NOMO-1 treated with dmso at 0.1 percent for 144 hours (cell line): ENCODE data around the gene DOK6.
"Not testable (repeated sequence)": the region's sequence is repeated elsewhere in the genome, so short reads cannot be mapped to it uniquely, and the experiment has no call there.

ENCODE experiments used
- DNase-seq: peaks from one replicate; lab custom pipeline; 2025; ENCODE audit not compliant: unreplicated experiment; lab: John Stamatoyannopoulos, UW

DOK6 gene

DNA sequence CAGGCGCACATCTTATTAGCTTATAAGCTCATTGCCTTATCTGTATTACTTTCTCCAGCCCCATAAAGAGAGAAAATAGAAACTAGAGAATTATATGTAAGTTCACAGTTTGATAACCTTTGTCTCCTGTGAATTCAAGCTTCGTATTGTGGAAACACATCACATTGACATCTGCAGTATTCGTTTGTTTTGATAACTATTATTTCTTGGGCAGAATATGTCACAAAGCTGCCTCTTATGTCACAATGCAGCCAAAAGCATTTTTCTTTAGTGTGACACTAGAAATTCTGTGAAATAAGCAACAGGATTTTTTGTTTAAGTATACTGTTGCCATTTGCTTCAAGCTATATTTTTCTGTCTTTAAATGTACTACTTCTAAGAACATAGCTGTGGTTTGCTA is 221.5 kb downstream of the DOK6 start:
- no peak for DNase-seq

GRCh38 chr18:69622961-69623360 is 222.3 kb downstream of the DOK6 start:
- no peak for DNase-seq

GRCh38 chr18:69626171-69626570 is 225.5 kb downstream of the DOK6 start:
- DNase-seq: no peak

GRCh38 chr18:69626643-69627242 is 226.1 kb downstream of the DOK6 start:
- no peak for DNase-seq

DNA sequence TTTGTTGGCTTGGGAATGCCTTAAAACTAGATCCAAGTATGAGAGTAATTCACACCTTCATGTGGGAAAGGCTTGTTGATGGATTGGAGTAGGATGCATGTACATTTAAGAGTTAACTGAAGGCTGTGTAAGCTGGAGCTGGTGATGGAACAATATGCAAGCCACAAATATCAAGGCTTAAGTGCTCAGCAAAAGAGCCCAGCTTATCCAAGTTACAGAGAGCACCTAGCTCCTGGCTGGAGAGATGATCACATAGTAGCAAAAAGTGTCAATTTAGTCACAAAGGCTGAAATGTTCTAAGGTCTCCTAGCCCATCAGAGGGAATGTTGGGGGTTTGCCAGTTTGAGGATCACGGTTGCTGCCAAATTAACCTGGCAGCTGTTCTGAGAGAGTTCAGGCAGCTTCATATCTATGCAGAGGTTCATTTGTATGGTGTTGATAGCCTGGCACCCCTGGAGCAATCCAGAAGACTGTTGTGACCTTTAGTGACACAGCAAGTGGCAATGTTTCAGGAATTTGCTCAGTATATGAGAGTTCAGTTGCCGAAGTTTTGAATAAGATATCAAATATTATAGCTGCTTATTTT is 228.2 kb downstream of the DOK6 start:
- no peak for DNase-seq

DNA sequence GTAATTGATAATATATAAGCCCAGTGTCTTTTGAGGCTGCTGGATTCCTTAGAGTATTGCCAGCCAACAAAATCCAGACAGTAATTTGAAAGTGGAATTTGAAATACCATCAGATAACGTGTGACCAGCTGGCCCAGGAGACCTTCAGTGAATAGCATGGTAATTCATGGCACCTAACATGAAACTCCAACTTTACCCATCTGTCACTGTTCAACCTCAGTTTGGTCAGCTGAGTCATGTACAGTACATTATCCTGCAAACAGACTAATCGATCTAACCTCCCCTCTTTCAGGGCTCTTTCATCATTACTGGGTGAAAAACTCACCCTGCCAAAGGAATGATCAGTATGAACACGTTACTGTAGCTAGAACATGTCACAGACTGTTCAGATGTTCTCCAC is 230.6 kb downstream of the DOK6 start:
- no peak for DNase-seq

- DNase-seq: no peak
These were observed 234.8 kb downstream of the DOK6 start for GRCh38 chr18:69635482-69635881.

- no peak for DNase-seq
These were observed 236.0 kb downstream of the DOK6 start for GRCh38 chr18:69636529-69637301.

- no peak for DNase-seq
These were observed 237.4 kb downstream of the DOK6 start for GRCh38 chr18:69638056-69638455.

DNA sequence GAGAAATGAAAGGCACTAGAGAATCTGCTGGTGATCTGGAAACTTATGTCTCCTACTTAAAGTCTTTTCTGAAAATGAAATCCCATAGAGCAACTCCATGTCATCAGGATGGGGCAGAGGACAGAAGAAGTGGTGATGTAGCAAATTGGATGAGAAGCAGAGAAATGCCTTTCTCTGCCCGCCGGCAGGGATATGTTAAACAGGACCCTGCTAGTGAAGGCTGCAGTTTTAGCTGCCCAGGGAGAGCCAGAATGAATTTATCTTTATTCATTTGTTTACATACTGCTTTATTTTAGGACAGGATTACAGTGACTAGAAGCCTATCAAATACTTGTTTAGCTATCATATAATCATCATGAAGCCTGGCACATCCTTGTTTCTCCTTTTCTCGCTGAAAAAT is 247.0 kb downstream of the DOK6 start:
- no peak for DNase-seq

DNA sequence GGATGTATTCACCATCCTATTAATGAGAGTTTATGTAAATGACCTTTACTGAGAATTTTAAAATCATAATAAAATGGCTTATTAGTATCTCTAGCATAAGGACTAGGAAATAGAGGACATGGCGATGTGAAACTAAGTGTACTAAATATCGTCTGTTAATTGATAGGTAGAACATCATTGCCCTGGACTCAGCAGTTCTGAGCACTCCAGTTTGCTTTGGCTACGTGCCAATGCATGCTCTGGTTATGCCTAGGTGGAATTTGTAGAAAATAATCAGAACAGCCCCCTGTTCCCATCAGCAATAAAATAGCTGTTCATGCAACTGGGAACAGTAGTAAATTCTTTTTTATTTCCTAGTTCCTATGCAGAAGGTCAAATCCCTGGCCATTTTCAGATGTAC is 247.8 kb downstream of the DOK6 start:
- DNase-seq: no peak

DNA sequence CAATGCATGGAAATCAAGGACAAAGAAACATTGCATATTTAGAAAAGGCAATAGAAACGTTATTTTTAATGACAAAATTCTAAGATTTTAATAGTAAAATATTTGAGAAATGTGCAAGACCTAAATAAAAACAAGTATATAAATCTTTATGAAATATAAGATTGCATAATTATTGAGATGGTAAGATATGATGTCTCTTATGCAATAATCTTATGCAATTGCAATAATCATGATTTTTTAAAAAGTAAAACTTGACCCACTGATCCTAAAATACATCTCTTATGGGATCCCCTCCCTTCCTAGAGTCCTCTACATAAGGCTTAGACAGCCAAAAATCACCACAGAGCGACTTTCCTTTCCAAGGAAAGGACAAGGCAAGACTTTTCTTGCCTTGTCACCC is 249.0 kb downstream of the DOK6 start:
- DNase-seq: no peak

DNA sequence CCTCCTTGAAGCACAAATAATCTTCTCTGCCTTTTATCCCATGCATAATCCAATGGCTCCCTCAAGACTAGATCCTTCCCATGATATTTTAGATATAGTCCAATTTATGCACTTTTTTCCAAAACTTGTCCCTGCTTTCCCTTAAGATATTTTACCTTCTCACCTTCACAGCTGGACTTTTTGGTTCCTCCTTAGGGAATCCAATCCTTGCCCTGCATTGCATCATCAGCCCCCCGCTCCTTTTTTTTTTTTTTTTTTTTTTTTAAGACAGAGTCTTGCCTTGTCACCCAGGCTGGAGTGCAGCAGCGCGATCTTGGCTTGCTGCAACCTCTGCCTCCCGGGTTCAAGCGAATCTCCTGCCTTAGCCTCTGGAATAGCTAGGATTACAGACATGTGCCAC is 250.6 kb downstream of the DOK6 start:
- no peak for DNase-seq

DNA sequence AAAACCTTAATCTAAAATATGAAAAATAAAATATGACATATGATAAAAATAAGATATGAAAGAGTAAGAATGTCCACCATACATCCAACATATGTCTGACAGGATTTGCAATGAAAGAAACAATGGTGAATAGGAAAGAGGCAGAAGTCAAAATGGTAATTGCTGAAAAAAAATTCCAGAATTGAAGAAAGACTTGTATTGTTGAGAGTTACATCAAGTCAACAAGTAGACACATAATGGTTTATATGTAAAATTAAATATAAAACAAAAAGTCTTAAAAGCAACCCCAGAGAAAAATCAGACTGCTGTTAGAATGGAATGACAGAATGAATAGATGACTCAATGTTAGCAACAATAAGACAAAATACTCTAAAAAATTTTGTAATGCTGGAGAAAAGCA is 255.1 kb downstream of the DOK6 start:
- DNase-seq: no peak

DNA sequence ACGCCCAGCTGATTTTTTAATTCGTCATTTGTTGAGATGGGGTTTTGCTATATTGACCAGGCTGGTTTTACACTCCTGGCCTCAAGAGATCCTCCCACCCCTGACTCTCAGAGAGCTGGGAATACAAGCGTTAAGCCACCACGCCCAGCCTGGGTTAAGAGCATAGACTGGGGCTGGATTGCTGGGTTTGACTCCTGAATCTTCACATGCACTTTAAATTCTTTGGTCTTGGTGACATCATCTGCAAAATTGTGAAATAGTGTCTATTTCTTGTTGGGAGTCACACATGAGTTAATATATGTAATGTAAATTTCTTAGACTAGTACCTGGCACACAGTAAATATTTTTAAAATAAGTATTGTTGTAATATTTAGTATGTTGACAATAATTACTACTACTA is 257.4 kb downstream of the DOK6 start:
- no peak for DNase-seq

DNA sequence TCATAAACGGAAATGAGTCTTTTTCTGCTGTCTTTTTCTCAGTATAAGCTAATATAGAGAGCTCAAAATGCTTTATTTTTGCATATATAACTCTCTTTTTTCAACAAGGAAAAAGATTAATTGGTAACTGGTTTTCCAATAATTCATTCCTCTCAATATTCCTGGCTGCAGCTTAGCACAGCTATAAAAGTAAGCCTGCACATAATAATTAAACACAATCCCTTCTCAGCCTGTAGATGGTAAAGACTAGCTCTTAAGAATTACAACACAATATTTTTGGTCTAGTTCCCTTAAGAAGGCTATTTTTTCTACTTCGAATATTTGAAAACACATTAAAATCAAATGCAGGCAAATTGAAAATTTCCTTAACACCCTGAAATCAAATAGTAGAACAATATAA is 258.0 kb downstream of the DOK6 start:
- DNase-seq: no peak

- DNase-seq: no peak
These were observed 258.5 kb downstream of the DOK6 start for GRCh38 chr18:69659142-69659651.

DNA sequence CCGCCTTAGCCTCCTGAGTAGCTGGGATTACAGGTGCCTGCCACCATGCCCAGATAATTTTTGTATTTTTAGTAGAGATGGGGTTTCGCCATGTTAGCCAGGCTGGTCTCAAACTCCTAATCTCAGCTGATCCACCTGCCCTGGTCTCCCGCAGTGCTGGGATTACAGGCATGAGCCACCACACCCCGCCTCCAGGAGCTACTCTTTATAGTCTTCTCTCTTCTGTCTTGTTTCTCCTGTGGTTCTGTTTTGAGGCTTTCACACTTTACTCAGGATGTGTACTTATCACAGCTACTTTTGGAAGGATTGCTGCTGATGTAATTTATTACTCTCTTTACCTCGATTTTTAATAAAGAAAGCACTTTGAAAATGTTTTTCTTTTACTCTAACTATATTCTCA is 261.4 kb downstream of the DOK6 start:
- not testable (repeated sequence) for DNase-seq

DNA sequence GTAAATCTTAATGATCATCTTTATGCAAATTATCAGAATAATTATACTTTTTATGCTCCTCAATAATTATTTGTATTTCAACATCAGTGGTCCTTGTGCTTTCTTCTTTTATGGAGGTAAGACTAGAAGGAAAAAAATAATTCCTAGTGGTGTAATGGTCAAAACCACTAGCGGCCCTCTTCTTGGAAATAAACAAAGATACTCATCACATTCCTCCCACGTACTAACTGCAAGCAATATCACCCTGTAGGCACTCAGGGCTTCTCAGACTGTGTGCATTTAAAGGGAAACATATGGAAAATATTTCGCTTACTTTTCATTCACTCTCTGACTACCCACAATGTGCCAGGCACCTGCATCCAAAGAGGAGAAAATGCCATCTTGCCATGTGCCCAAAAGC is 263.7 kb downstream of the DOK6 start:
- no peak for DNase-seq

- DNase-seq: no peak
These were observed 273.7 kb downstream of the DOK6 start for GRCh38 chr18:69674292-69674877.

DNA sequence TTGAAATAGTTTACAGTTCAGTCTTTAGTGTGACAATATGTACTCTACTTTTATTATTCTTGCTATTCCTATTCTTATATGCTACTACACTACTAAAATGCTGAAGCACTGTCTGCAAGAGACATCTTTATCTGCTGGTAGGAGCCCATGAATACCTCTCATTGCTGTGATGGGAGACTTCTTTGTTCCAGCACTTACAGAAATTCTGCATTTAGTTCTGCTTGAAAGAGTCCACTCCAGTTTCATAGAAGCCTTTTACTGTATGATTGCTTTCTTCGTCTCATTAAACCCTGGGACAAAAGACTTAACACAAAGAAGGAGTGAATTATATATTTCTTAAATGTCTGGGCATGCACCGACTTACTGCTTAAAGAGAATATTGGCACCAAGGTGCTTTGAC is 274.3 kb downstream of the DOK6 start:
- DNase-seq: no peak

DNA sequence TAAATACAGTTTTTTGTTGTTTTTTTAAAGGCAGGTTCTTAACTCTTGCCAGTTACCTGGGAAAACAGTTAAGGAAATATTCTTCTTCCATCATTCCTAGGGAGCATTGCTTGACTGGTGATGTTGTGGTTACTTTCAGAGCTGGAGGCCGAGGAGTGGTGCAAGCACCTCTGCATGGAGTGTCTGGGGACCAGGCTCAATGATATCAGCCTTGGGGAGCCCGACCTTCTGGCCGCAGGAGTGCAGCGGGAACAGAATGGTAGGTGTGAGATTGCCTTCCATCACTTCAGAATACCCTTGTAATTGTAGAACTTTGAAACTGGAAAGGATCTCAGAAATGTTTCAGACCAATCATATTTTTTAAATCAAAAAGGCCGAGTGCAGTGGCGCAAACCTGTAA is 276.9 kb downstream of the DOK6 start:
- no peak for DNase-seq
